Measurements from ENCODE around the gene PPP2CA.

PPP2CA gene

DNA sequence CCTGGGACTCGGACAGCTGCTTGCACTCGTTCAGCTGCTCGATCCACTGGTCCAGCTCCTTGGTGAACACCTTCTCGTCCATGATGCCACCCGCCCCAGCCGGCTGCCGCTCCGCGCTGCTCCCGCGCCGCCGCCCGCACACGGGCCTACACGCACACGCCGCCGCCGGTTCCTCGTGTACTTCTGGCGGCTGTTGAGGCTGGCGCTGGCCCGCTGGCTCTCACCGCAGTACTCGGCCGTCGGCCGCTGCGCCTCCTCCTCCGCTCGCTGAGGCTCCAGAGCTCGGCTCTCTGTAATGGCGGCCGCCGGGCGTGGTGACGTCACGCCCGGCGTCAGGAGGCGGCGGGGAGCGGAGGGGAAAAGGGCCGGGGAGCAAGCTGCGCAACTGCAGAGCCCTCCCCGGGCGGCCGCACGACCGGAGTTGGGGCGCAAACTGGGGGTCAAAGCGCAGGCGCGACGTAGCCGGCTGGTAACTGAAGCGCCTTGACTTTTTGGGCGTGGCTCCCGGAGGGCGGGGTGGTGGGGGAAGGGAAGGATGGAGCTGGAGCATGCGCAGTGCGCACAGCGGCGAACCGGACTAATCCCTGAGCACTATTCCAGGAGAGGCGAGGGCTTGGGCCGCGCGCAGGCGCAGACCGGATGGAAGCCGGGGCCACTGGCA, at the start of gene PPP2CA:
Gene PPP2CA, minus strand, starts transcription at position 294 of the 661 bp plus-strand sequence. Its CDS starts 212 bp downstream, at position 82.
- TF ChIP-seq, protein P1, sequence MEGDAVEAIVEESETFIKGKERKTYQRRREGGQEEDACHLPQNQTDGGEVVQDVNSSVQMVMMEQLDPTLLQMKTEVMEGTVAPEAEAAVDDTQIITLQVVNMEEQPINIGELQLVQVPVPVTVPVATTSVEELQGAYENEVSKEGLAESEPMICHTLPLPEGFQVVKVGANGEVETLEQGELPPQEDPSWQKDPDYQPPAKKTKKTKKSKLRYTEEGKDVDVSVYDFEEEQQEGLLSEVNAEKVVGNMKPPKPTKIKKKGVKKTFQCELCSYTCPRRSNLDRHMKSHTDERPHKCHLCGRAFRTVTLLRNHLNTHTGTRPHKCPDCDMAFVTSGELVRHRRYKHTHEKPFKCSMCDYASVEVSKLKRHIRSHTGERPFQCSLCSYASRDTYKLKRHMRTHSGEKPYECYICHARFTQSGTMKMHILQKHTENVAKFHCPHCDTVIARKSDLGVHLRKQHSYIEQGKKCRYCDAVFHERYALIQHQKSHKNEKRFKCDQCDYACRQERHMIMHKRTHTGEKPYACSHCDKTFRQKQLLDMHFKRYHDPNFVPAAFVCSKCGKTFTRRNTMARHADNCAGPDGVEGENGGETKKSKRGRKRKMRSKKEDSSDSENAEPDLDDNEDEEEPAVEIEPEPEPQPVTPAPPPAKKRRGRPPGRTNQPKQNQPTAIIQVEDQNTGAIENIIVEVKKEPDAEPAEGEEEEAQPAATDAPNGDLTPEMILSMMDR (IDR thresholded peaks at IDR 0.05; ENCODE audit: insufficient read depth, missing control alignments) = no peak
- peak; percentile 63 for DNase-seq (ENCODE audit: insufficient read length, low spot score)
- FAIRE-seq = no peak

DNA sequence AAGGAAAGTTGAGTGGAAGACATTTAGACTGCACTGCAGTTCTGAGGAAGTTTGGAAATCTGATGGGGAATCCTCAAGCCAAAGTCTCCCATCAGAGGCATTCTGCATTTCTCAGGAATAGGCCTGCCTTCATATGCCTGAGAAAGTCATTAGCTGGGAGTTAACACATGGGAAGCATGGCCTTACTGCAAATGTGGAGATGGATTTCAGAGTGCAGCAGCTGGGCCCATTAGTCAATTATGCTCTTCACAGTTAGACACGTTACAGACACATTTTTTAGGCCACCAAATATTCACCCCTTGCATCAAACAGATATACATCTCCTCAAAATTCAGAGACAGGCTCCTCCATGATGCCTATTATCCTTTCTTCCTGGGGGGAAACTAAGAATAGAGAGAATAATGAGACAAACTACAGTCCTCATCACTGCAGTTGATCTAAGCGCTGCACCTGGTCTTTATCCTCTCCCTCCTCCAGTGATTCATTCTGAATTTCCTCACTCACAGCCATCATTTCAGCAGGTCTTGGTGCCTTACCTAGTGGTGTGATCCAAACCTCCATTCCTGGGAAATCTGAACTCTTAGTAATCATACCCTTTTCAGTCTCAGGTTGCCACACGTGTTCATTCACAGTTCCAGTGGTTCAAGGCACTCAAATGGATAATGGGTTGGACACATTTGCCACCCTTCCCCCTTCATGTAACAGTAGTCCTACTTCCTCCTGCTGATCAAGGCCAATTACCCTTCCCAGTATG, 47.9 kb upstream of the PPP2CA start:
- TF ChIP-seq, protein P1 (IDR thresholded peaks at IDR 0.05; ENCODE audit: insufficient read depth, missing control alignments) = no peak
- FAIRE-seq = peak; percentile 64
- DNase-seq (ENCODE audit: insufficient read length, low spot score) = no peak

- DNase-seq (ENCODE audit: insufficient read length, low spot score) (no peak), FAIRE-seq (no peak)
- TF ChIP-seq, protein P1 (IDR thresholded peaks at IDR 0.05; ENCODE audit: insufficient read depth, missing control alignments) = no peak
These were observed 45.2 kb upstream of the PPP2CA start for GRCh38 chr5:134271059-134271458.

DNA sequence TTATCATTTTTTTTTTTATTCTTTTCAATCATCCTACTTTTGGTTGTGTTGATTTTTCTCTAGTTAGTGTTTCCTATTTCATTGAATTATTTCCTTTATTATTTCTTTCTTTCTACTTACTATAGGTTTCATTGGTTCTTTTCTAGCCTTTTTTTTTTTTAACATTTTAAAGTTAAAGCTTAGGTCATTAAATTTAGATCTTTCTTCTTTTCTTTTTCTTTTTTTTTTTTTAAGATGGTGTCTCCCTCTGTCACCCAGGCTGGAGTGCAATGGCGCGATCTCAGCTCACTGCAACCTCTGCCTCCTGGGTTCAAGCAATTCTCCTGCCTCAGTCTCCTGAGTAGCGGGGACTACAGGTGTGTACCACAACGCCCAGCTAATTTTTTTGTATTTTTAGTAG, 43.0 kb upstream of the PPP2CA start:
- TF ChIP-seq, protein P1 (IDR thresholded peaks at IDR 0.05; ENCODE audit: insufficient read depth, missing control alignments) = no peak
- DNase-seq (ENCODE audit: insufficient read length, low spot score) (no peak), FAIRE-seq (no peak)

GRCh38 chr5:134268019-134268601, 42.2 kb upstream of the PPP2CA start:
- TF ChIP-seq, protein P1 (IDR thresholded peaks at IDR 0.05; ENCODE audit: insufficient read depth, missing control alignments) = no peak
- no peak for FAIRE-seq
- DNase-seq (ENCODE audit: insufficient read length, low spot score) = no peak

- DNase-seq (ENCODE audit: insufficient read length, low spot score) = no peak
- no peak for FAIRE-seq
- TF ChIP-seq, protein P1 (IDR thresholded peaks at IDR 0.05; ENCODE audit: insufficient read depth, missing control alignments) = no peak
These were observed 41.6 kb upstream of the PPP2CA start for GRCh38 chr5:134267366-134268018.

All from D721Med (cell line).